ENCODE measurements around the gene OLFM1.

OLFM1 gene

GRCh38 chr9:135087489-135087792 lies at the start of gene OLFM1:
TSS of gene OLFM1 (plus strand) at chr9:135087668. CDS start at chr9:135087990, 322 bp downstream.
- peak; percentile 71 for DNase-seq

- no peak for DNase-seq
Measured at GRCh38 chr9:135038331-135038730, 49.1 kb upstream of the OLFM1 start.

- no peak for DNase-seq
Measured at GRCh38 chr9:135038826-135039225, 48.6 kb upstream of the OLFM1 start.

- DNase-seq = no peak
Measured at GRCh38 chr9:135039266-135039870, 48.1 kb upstream of the OLFM1 start.

- no peak for DNase-seq
Measured at GRCh38 chr9:135039916-135040645, 47.4 kb upstream of the OLFM1 start.

- DNase-seq = no peak
Measured at GRCh38 chr9:135040892-135041291, 46.6 kb upstream of the OLFM1 start.

- DNase-seq = no peak
Measured at GRCh38 chr9:135043345-135043744, 44.1 kb upstream of the OLFM1 start.

GRCh38 chr9:135045264-135045927 lies 42.1 kb upstream of the OLFM1 start:
- DNase-seq = no peak

- no peak for DNase-seq
Measured at GRCh38 chr9:135045928-135046738, 41.3 kb upstream of the OLFM1 start.

- DNase-seq = no peak
Measured at GRCh38 chr9:135046739-135047350, 40.6 kb upstream of the OLFM1 start.

GRCh38 chr9:135047521-135047920 lies 39.9 kb upstream of the OLFM1 start:
- no peak for DNase-seq

GRCh38 chr9:135048046-135048757 lies 39.3 kb upstream of the OLFM1 start:
- DNase-seq = no peak

- DNase-seq = no peak
Measured at GRCh38 chr9:135048758-135049444, 38.6 kb upstream of the OLFM1 start.

- DNase-seq = no peak
Measured at GRCh38 chr9:135049460-135049859, 38.0 kb upstream of the OLFM1 start.

GRCh38 chr9:135050072-135050990 lies 37.1 kb upstream of the OLFM1 start:
- no peak for DNase-seq

- DNase-seq = no peak
Measured at GRCh38 chr9:135051316-135052038, 36.0 kb upstream of the OLFM1 start.

GRCh38 chr9:135053133-135053532 lies 34.3 kb upstream of the OLFM1 start:
- DNase-seq = no peak

- DNase-seq = no peak
Measured at GRCh38 chr9:135055181-135055580, 32.3 kb upstream of the OLFM1 start.

GRCh38 chr9:135056541-135056940 lies 30.9 kb upstream of the OLFM1 start:
- no peak for DNase-seq

Data from stimulated activated CD4-positive, alpha-beta T cell treated with anti-CD3 and anti-CD28 coated beads, Interleukin-15, amount 100 ng/mL, for 24 hours (primary cell).